HG02763 (cell line): ENCODE results near the gene RPS25.
A peak's percentile ranks its signal among the peaks of the same experiment; 100 is the strongest.
"Not testable (repeated sequence)": the region's sequence is repeated elsewhere in the genome, so short reads cannot be mapped to it uniquely, and the experiment has no call there.

Experiments
- ATAC-seq: cut with Tn5 transposase; IDR thresholded peaks from one replicate; pipeline ENCODE4 v1.9.1; 2021; ENCODE audit warnings: mild to moderate bottlenecking, moderate library complexity; ENCODE audit not compliant: unreplicated experiment

Gene RPS25

DNA sequence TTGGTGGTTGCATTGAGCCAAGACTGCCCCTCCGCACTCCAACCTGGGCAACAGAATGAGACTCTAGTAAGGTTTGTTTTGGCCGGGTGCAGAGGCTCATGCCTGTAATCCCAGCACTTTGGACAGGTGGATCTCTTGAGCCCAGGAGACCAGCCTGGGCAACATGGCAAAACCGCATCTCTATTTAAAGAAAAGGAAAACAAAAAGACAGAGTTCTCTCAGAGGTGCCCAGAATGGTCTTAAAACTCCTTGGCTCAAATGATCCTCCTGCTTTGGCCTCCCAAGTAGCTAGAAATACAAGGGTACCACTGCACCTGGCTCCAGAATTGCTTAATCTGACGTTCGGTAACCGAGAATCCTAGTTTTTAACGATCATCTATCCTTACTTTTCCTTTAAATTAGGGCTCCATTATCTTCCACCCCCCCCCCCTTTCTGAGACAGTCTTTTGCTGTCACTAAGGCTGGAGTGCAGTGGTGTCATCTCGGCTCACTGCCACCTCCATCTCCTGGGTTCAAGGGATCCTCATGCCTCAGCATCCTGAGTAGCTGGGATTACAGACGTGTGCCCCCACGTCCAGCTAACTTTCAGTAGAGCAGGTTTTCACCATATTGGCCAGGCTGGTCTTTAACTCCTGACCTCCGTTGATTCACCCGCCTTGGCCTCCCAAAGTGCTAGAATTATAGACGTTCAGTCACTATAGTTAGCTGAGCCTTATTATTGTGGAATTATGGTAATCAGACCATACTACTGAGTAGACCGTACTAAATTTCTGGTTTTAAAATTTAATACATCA lies 1.7 kb downstream of the RPS25 start:
- ATAC-seq = no peak

- no peak for ATAC-seq
These were observed 3.0 kb downstream of the RPS25 start for GRCh38 chr11:119015054-119015611.

GRCh38 chr11:119014209-119014924 lies 3.8 kb downstream of the RPS25 start:
- ATAC-seq = no peak

GRCh38 chr11:119012629-119013170 lies 5.4 kb downstream of the RPS25 start:
- no peak for ATAC-seq

GRCh38 chr11:119011476-119012053 lies 6.6 kb downstream of the RPS25 start:
- no peak for ATAC-seq

- no peak for ATAC-seq
These were observed 11.5 kb downstream of the RPS25 start for GRCh38 chr11:119006656-119007055.

DNA sequence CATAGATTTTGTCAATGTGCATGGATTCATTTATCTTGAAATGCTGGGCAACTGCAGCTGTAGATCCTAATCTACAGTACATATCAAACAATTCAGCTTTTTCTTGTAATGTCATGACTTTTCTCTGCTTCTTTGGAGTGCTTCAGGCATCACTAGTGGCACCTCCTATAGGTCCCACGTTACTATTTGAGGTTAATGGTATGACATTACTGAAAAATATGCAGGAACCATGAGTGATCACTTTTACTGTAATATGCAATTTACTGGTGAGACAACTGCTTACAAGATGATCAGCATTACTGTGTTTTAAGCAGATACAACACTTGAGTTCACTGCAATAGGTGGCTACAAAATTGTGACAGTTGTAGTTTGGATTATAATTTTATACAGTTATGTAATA lies 17.2 kb downstream of the RPS25 start:
- ATAC-seq = no peak

- ATAC-seq = no peak
These were observed 19.3 kb downstream of the RPS25 start for GRCh38 chr11:118998822-118999221.

DNA sequence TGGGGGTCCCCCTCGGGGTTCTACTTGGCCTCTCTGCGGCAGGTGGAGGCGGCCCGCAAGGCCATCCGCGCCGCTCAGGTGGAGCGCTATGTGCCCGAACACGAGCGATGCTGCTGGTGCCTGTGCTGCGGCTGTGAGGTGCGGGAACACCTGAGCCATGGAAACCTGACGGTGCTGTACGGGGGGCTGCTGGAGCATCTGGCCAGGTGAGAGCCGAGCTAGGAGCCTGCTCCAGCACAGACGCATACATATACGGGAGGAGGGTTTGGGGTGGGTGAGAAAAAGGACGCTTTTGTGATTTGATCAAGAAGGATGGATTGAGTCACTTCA lies 19.8 kb downstream of the RPS25 start:
- ATAC-seq = no peak

DNA sequence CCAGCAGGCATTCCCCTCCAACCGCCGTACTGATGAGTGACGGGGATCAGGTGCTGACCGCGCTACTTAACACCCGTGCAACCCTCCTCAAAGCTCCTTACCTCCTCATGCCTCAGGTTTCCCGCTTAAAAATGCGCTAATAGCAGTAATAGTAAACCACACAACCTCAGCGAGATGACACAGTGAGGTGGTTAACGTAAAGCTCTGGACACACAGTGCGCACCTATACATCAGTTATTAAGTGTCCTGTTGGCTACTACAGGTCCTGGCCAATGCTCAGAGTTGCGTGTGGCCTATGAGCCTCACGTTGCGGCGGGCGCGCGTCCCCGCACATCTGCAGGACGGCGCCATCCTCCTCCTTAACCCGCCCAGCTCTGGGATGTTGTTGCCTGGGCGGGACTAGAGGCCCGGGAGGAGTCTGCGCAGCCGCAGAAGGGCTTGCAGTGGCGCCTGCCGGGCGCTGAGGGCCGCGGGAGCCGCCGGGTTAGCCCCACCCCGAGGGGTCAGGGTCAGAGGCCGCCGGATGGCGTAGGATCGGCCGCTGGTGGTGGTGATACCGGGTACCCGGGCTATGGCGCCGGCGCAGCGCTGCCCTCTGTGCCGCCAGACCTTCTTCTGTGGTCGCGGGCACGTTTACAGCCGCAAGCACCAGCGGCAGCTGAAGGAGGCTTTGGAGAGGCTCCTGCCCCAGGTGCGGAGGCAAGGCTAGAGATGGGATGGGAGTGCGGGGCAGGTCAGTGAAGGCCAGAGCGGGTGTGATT lies 20.3 kb downstream of the RPS25 start, which contains the start of gene CENATAC:
Gene CENATAC (plus strand): TSS at position 512 of the 761 bp plus-strand sequence. CDS start 60 bp downstream, at position 572.
- ATAC-seq = peak; percentile 91

DNA sequence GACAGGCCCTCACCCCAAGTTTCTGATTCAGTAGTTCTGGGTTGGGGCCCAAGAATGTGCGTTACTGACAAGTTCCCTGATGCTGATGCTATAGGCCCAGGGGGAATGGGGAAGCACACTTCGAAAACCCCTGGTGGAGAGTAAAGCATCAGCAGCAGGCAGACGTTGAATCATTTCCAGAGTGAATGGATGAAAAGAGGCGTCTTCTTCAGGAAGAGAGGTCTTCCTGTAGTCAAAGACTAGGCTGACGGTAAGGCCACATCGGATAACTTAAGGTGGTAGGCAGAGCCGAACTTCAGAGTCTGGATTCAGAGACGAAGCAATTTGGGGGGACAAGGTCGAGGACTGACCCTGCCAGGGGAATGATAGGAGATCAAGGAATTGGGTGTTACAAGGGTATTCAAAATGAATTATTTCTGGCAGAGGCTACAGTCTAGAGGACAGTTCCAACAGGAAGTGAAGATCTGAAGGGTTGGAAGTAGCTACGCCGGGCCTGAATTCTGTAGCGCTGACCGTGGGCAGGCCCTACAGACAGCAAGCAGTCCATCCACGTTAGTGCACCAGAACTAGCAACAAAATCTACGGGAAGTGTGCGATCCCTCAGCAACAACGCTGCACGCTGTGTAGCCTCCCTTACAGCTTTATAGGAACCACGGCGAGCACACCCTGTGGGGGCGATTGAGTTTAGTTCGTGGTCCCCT lies 21.1 kb downstream of the RPS25 start:
- peak; percentile 3 for ATAC-seq

- ATAC-seq = not testable (repeated sequence)
These were observed 26.6 kb downstream of the RPS25 start for GRCh38 chr11:118991486-118992038.

GRCh38 chr11:118988280-118988679 lies 29.9 kb downstream of the RPS25 start:
- no peak for ATAC-seq

GRCh38 chr11:118984825-118985224 lies 33.3 kb downstream of the RPS25 start:
- no peak for ATAC-seq

DNA sequence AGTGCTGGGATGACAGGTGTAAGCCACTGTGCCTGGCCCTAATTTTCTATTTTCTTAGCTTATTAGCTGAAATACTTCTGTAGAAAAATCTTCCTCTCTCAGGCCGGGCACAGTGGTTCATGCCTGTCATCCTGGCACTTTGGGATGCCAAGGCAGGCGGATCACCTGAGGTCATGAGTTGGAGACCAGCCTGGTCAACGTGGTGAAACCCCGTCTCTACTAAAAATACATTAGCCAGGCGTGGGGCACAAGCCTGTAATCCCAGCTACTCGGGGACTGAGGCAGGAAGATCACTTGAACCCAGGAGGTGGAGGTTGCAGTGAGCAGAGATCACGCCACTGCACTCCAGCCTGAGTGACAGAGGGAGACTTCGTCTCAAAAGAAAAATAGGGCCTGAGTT lies 33.8 kb downstream of the RPS25 start:
- ATAC-seq = not testable (repeated sequence)

DNA sequence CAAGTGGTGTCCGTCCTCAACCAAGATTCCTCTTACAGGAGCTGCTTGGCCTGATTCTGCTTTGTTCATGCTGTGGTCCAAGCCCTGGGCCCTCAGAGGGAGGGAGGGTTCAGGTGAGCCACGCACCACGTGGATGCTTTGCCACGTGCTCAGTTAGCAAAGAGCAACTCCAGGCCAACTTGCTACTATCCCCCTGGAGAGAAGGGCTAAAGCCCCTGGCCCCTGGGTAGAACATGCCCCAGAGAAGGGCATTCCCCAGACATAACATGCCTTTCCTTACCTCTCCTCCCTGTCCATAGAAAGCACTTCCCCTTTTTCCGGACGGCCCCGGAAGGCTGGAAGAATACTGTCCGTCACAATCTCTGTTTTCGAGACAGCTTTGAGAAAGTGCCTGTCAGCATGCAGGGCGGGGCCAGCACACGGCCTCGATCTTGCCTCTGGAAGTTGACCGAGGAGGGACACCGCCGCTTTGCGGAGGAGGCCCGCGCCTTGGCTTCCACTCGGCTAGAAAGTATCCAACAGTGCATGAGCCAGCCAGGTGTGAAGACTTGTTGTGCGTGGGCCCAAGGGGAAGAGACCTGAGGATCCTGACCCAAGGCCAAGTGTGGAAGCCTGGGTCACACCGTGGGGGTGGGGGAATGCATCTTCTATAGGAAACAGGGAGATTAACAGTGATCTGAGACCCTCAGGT lies 37.8 kb downstream of the RPS25 start:
- no peak for ATAC-seq

- no peak for ATAC-seq
These were observed 38.7 kb downstream of the RPS25 start for GRCh38 chr11:118979434-118979833.

DNA sequence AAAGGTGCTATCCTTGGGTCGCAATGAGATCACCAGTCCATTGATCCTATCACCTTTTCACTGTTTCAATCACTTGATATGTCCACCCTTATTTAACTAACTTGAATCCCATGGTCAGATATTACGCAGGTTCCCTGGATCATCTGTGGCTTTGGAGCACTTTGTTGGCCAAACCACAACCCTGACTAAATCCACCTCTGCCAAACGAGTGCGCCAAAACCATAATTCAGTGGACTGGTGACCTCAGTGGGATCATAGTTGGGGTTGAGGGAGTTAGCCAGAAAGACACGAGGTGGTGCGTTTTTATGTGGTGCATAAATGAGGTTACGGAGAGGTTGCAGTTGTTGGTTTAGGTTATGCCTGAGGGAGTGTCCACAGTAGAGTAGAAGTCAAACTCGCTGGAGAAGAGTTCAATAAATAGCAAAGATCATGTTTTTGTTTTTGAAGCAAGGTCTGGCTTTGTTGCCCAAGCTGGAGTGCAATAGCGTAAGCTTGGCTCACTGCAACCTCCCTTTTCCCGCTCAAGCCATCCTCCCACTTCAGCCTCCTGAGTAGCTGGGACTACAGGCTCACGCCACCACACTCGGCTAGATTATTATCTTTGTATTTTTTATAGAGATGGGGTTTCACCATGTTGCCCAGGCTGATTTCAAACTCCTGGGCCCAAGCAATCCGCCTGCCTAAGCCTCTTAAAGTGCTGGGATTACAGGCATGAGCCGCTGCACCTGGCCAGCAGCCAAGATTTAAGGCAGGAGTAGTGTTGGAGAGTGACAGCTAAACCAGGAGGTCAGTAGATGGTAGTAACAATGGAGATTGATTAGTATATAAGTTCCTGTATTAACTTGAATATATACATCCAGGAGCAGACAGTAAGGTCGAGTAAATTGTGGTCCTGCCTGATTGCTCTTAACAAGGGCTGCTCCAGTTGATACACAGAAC lies 42.1 kb downstream of the RPS25 start:
- ATAC-seq = no peak
